Prostate gland (tissue), 2 donors: ENCODE measurements around the gene FBXL13. TPM values are rescaled to one million over a fixed set of nuclear protein-coding genes. Genes with fewer than 3 reads are reported as not detected.

Experiments
- DNase-seq: peaks from one replicate; pipeline ENCODE4 v3.0.0-alpha.2; 2019; ENCODE audit warnings: low spot score
- H3K27ac ChIP-seq, 2 donors: fragments of 200-600 bp; sonication (generic); 2 replicates each; pipeline ENCODE4 v1.5.1; 2017 to 2019
- H3K27me3 ChIP-seq: fragments of 200-600 bp; sonication (generic); replicated peaks from 2 replicates; pipeline ENCODE4 v1.5.1; 2019; ENCODE audit not compliant: insufficient read depth
- H3K36me3 ChIP-seq, 2 donors: fragments of 200-600 bp; sonication (generic); 1 replicate in 1 of 2; 2 replicates in 1 of 2; pipeline versions ENCODE4 v1.5.1 to v1.8.1; 2017 to 2019
- H3K4me1 ChIP-seq: fragments of 200-600 bp; sonication (generic); replicated peaks from 2 replicates; pipeline ENCODE4 v1.5.1; 2019
- H3K4me3 ChIP-seq, 2 donors: fragments of 200-600 bp; sonication (generic); 2 replicates each; pipeline ENCODE4 v1.5.1; 2017 to 2019
- H3K9me3 ChIP-seq: fragments of 200-600 bp; sonication (generic); 2 replicates; pipeline ENCODE4 v1.5.1; 2017
- CTCF ChIP-seq, 4 experiments: fragments of 200-600 bp in 2 of 4; fragments of 450-650 bp in 2 of 4; sonication (generic) in 2 of 4; IDR thresholded peaks; 1 replicate in 3 of 4; 2 replicates in 1 of 4; pipeline ENCODE4 v1.5.1; 2016 to 2019; ENCODE audit warnings: antibody characterized with exemption in 4 of 4, mild to moderate bottlenecking in 2 of 4, moderate library complexity in 2 of 4
- POLR2A ChIP-seq: fragments of 450-650 bp; IDR thresholded peaks from one replicate; pipeline ENCODE4 v1.6.1; 2016; ENCODE audit warnings: antibody characterized with exemption, mild to moderate bottlenecking
- POLR2AphosphoS5 ChIP-seq: sonication (generic); formaldehyde crosslinking; IDR thresholded peaks from one replicate; pipeline ENCODE4 v1.6.1; 2017; ENCODE audit warnings: antibody characterized with exemption
- WGBS: methylation state at CpG from one replicate; pipeline ENCODE4 v1.1.5; 2018; 5-methylcytosine and 5-hydroxymethylcytosine counted together
- intact Hi-C: fragments of 100-400 bp; cut with DNase I; formaldehyde crosslinking; loops from one replicate; pipeline ENCODE4 v1.14.2; 2022
- total RNA-seq, 2 donors: library from RNA; depleted of rRNA; stranded (reverse); fragments of >200 nt; gene quantifications; one replicate each; pipeline ENCODE4 v1.1.0, GENCODE V29; 2016

Gene FBXL13
- total RNA-seq, 2 donors from 2014 or later: 2.6 to 5.4 TPM

- no peaks in the 10 kb centered on the region for H3K9me3 ChIP-seq
- TF ChIP-seq POLR2A (no peak), CTCF (IDR thresholded peaks at IDR 0.05) (no peak)
- H3K4me3 ChIP-seq: no peak overlapping the region
- H3K27me3 ChIP-seq: no peaks in the 10 kb centered on the region
- H3K36me3 ChIP-seq: no peaks in the 10 kb centered on the region
- DNase-seq: no peak
- peak overlapping the region; percentile 2 to 82 for H3K27ac ChIP-seq
- H3K4me1 ChIP-seq: peaks cover 12% of the 10 kb centered on the region
- intact Hi-C loops: loop anchor here (10.0 kb wide), 1 partner anchor 58 kb away; no protein-coding TSS in a partner anchor
- 72% methylated on average over 5 of the region's 5 CpGs for WGBS
Observed at GRCh38 chr7:102992509-102992937, 82.1 kb downstream of the FBXL13 start.

- DNase-seq: peak; percentile 64
- Histone ChIP-seq H3K4me3 (no peak overlapping the region), H3K9me3 (no peaks in the 10 kb centered on the region), H3K36me3 (no peaks in the 10 kb centered on the region), H3K27ac (peak overlapping the region in 1 of 2 donors; percentile 82), H3K4me1 (peaks cover 12% of the 10 kb centered on the region), H3K27me3 (no peaks in the 10 kb centered on the region)
- TF ChIP-seq POLR2A (no peak), POLR2AphosphoS5 (peak; percentile 78), CTCF (IDR thresholded peaks at IDR 0.05) (no peak)
- WGBS: 39% methylated on average over 2 of the region's 2 CpGs
- intact Hi-C loops: loop anchor here (10.0 kb wide), 1 partner anchor 57 kb away; no protein-coding TSS in a partner anchor
Observed at GRCh38 chr7:102991540-102992214, 82.9 kb downstream of the FBXL13 start.

GRCh38 chr7:102991077-102991539, 83.5 kb downstream of the FBXL13 start:
- DNase-seq: no peak

GRCh38 chr7:102990642-102991041, 84.0 kb downstream of the FBXL13 start:
- Histone ChIP-seq H3K4me3 (no peak overlapping the region), H3K4me1 (peaks cover 12% of the 10 kb centered on the region), H3K27ac (peak overlapping the region in 1 of 2 donors; percentile 82), H3K27me3 (no peaks in the 10 kb centered on the region), H3K9me3 (no peaks in the 10 kb centered on the region), H3K36me3 (no peaks in the 10 kb centered on the region)
- no peak for DNase-seq
- no peak for TF ChIP-seq POLR2AphosphoS5
- no peak for TF ChIP-seq POLR2A
- no peak for TF ChIP-seq CTCF (IDR thresholded peaks at IDR 0.05)
- intact Hi-C loops: loop anchor here (10.0 kb wide), 1 partner anchor 56 kb away; no protein-coding TSS in a partner anchor
- 83% methylated on average over 2 of the region's 2 CpGs for WGBS

More at GRCh38 chr7:102991077-102991539, 83.5 kb downstream of the FBXL13 start:
- H3K4me1 ChIP-seq: peaks cover 12% of the 10 kb centered on the region
- no peaks in the 10 kb centered on the region for H3K36me3 ChIP-seq
- no peak overlapping the region for H3K4me3 ChIP-seq
- intact Hi-C loops: loop anchor here (10.0 kb wide), 1 partner anchor 56 kb away; no protein-coding TSS in a partner anchor
- no peak for TF ChIP-seq CTCF (IDR thresholded peaks at IDR 0.05)
- no peaks in the 10 kb centered on the region for H3K27me3 ChIP-seq
- no peaks in the 10 kb centered on the region for H3K9me3 ChIP-seq
- H3K27ac ChIP-seq: peak overlapping the region in 1 of 2 donors; percentile 82
